ENCODE results near the gene SPACA6.
A peak's percentile ranks its signal among the peaks of the same experiment; 100 is the strongest.

Gene SPACA6

DNA sequence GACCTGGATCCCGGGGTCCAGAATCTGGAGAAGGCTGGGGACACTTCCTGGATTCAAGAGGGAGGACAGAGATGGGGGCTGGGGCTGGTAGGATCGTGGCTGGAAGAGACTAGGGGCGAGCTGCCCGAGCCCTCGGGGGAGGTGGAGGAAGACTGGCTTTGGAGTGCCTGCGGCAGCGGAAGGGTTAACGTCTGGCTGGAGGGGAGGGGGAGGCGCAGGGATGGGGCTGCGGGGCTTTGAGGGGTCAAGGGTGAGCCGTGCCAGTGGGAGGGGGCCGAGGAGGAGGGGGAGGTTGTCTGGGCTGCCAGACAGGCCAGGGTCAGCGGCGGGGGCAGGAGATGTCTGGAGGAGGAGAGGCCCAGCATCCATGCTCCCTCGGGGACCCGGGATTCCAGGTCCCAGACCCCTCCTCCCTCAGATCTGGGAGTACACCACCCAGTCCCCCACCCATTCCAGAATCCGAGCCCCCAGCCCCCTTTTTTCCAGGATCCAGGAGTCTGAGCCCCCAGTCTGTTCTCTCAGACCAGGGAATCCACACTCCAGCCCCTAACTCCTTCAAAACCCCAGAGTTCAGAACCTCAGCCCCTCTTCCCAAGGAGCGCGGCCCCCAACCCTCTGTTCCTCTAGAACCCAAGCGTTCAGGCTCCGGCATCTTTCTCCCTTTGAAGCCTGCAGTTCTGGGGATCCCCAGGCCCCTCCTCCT is 3.2 kb upstream of the SPACA6 start:
- DNase-seq = no peak

DNA sequence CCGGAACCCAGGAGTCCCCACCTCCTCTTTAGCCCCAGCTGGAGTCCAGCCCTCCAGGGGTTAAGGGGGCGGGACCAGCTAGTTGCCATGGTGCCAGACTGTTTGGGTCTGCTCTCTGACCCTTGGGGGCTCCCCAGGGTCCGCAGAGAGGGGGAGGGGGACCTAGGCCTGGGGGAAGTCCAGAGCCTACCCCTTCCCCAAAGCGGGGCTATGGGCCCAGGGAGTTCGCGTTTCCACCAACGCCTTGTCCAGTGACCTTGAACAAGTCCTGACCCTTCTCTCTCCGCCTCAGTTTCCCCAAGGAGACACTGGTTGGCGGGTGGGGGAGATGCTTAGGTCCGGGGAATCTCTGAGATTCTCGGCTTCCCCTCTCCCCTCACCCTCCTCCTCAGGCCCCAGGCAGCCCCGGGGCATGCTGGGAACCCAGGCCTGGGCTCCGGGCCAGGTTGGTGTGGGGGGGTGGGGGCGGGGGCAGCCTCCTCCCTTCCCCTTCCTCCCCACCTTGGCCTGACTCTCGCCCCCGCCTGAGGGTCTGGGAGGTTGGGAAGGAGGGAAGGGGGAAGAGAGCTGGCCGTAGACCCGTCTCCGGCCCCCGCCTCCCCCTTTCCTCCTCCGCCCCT is 2.6 kb upstream of the SPACA6 start:
- no peak for DNase-seq

DNA sequence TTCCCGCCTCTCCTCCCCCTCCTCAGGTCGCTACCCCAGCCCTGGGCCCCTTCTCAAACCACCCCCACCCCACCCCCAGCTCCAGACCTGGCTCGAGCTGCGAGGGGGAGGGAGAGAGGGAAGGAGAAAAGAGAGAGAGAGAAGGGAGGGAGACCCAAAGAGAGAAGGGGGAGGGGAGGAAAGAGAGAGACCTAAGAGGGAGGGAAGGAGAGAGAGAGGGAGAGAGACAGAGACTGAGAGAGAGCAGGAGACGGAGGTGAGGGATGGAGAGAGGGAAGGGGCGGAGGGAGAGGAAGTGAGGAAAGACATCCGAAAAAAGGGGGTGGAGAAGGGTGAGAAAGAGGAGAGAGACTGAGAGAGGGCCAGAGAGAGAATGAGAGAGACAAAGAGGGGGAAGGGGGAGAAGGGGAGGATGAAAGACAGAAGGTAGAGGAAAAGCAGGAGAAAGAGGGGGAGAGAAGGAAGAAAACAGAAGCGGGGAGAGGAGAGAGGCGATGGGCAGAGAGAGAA is 2.0 kb upstream of the SPACA6 start:
- no peak for DNase-seq

GRCh38 chr19:51691584-51692428 is 1.3 kb upstream of the SPACA6 start:
- no peak for DNase-seq

GRCh38 chr19:51692468-51692867 is 662 bp upstream of the SPACA6 start:
- DNase-seq = no peak

- no peak for DNase-seq
These were observed 689 bp downstream of the SPACA6 start for GRCh38 chr19:51693819-51694218.

DNA sequence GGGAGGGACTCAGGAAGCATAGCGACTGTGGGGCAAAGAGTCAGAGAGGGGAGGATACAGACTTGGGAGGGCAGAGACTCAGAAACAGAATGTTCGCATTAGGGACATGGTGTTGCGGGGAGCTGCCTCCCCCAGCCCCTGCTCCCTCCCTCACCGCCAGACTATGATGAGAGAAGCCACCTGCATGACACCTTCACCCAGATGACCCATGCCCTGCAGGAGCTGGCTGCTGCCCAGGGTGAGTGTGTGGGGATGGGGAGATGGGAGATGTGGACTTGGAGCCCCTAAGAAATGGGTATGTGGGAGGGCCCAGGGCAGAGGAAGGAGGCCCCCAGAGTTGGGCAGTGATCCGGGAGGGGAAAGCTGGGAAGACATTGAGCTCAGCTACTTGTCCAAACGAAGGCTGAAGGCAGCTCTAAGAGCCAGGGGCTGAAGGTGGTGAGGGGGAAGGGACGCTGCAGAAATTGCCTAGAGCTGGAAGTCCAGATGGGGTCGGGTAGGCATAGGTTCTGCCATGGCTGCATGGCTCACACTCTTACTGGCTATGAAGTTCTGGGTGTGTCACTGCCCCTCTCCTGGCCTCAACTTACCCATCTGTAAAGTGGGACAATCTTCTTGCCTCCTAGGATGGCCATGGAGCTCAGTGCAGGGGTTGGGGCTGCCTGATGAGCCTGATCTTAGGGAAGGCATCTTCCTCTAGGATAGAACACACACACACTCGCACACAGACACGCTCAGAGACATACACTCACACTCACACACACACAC is 1.4 kb downstream of the SPACA6 start:
- no peak for DNase-seq

DNA sequence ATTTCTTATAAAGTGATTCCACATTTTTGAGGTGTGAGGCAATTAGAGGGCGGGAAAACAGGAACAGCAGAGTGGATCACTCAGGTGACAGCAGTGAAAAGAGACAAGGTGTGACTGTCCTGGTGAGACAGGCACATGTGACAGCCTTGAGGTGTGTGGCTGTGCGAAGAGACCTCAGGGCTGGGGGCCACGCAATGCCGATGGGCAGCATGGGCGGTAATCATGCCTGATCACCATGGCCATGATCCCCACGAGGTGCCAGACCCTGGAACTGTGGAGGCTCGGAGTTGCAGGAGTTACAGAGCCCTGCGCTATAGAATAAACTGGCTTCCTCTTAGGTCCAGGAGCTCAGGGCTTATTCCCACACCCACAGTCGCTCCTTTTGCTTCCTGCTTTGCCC is 2.0 kb downstream of the SPACA6 start:
- DNase-seq = no peak

GRCh38 chr19:51695702-51696315 is 2.7 kb downstream of the SPACA6 start:
- DNase-seq = no peak

- no peak for DNase-seq
These were observed 3.5 kb downstream of the SPACA6 start for GRCh38 chr19:51696606-51697005.

- no peak for DNase-seq
These were observed 4.1 kb downstream of the SPACA6 start for GRCh38 chr19:51697169-51697776.

- DNase-seq = no peak
These were observed 5.2 kb downstream of the SPACA6 start for GRCh38 chr19:51698296-51698695.

GRCh38 chr19:51699170-51699569 is 6.0 kb downstream of the SPACA6 start:
- no peak for DNase-seq

GRCh38 chr19:51701468-51702100 is 8.5 kb downstream of the SPACA6 start:
- no peak for DNase-seq

DNA sequence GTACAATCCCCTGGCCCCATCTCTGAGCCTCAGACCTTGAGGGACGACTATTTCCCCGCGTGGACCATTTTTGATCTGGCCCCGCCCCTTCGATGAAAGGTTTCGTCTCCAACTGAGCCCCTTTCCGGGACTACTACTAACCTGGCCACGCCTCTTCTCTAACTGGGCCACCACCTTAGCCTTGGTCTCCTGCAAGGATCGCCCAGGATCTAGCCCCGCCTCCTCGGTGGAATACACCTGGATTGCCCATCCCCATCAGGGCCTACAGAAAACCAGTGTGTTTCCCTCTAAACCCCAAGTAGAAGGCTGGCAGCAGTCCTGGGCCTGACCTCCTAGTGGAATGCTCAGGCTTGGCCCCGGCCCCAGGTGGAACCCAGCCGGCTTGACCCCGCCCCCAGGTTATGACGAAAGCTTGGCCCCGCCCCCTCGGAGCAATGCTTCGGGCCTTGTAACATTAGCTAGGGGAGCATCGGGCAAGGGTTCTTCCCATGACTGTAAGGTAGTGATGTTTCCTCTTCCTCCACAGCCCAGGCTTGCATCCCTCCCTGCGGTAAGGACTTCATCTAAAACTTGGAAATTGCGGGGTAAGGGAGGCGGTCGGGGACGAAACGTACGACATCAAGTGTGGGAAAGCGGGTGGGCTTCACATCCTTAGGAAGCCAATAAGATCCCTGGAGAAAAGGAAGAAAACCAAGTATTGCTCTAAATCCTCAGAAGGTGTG is 9.1 kb downstream of the SPACA6 start:
- no peak for DNase-seq

DNA sequence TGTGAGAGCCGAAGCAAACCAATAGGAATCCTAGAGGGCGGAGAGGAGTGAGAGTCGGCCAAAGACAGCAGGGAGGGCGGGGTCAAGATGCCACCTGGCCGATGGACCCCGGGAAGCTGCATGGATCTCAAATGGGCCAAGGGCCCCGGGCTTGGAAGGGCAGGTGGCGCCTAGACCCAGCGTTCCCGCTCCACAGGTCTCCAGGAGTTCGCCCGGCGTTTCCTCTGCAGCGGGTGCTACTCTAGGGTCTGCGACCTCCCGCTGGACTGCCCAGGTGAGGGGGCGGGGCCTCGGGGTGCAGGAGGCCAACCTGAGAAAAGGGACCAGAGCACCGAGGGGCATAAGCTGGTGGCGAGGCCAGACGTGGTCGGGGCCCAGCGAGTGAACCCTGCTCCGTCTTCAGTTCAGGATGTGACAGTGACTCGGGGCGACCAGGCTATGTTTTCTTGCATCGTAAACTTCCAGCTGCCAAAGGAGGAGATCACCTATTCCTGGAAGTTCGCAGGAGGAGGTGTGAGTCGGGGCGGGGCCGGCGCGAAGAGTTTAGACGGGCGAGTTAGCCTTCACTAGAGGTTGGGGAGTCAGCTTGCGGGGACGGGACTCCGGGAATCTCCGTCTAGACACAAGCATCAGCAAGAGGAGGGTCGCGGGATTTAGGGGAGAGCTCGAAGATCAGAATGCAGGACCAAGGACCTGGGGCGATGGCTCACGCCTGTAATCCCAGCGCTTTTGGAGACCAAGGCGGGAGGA is 9.9 kb downstream of the SPACA6 start:
- DNase-seq = no peak

DNA sequence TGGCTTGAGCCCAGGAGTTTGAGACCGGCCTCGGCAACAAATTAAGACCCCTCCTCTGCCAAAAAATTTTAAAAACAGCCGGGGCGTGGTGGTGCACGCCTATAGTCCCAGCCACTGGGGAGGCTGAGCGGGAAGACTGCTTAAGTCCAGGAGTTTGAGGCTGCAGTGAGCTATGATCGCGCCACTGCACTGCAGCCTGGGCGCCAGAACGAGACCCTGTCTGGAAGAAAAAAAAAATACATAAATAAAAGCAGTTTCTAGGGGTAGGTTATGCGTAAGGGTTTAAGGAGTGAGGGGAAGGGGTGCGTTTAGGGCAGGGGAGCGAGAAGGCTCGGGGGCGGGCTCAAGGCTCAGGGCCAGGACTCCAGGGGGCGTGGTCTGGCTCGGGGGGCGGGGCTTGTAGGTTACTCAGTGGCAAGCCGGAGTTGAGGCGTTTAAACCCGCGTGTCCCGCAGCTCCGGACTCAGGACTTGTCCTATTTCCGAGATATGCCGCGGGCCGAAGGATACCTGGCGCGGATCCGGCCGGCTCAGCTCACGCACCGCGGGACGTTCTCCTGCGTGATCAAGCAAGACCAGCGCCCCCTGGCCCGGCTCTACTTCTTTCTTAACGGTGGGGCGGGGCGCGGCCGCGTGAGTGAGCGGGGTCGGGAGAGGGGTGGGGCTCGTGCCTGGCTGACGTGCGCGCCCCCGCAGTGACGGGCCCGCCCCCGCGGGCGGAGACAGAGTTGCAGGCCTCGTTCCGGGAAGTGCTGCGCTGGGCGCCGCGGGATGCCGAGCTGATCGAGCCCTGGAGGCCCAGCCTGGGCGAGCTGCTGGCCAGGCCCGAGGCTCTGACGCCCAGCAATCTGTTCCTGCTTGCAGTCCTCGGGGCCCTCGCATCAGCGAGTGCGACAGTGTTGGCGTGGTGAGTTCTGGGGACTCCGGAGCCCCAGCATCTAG is 10.7 kb downstream of the SPACA6 start:
- peak; percentile 80 for DNase-seq

- no peak for DNase-seq
These were observed 11.5 kb downstream of the SPACA6 start for GRCh38 chr19:51704626-51705025.

- no peak for DNase-seq
These were observed 13.2 kb downstream of the SPACA6 start for GRCh38 chr19:51706296-51706695.

Data from cortex of kidney (tissue), 1 donor.